GM18499 (cell line): Measurements from ENCODE around the gene PDCD6IP.
A peak's percentile ranks its signal among the peaks of the same experiment; 100 is the strongest.
"Not testable (repeated sequence)": the region's sequence is repeated elsewhere in the genome, so short reads cannot be mapped to it uniquely, and the experiment has no call there.

ENCODE experiments used
- ATAC-seq: cut with Tn5 transposase; IDR thresholded peaks from one replicate; pipeline ENCODE4 v1.9.1; 2021; ENCODE audit warnings: moderate number of reproducible peaks; ENCODE audit not compliant: insufficient read depth, unreplicated experiment

PDCD6IP gene

GRCh38 chr3:33798418-33799201 lies at the start of gene PDCD6IP:
PDCD6IP (plus strand) TSS chr3:33798630; CDS start chr3:33798729, 99 bp downstream.
- peak; percentile 73 for ATAC-seq

- ATAC-seq = no peak
Measured at GRCh38 chr3:33749546-33750210, 48.8 kb upstream of the PDCD6IP start.

- no peak for ATAC-seq
Measured at GRCh38 chr3:33750211-33750548, 48.2 kb upstream of the PDCD6IP start.

GRCh38 chr3:33751336-33751735 lies 47.1 kb upstream of the PDCD6IP start:
- ATAC-seq = no peak

- ATAC-seq = not testable (repeated sequence)
Measured at GRCh38 chr3:33754391-33754790, 44.0 kb upstream of the PDCD6IP start.

- ATAC-seq = no peak
Measured at GRCh38 chr3:33758281-33758680, 40.1 kb upstream of the PDCD6IP start.

- no peak for ATAC-seq
Measured at GRCh38 chr3:33758864-33759263, 39.6 kb upstream of the PDCD6IP start.

- no peak for ATAC-seq
Measured at GRCh38 chr3:33768578-33769330, 29.7 kb upstream of the PDCD6IP start.

- no peak for ATAC-seq
Measured at GRCh38 chr3:33773637-33774036, 24.8 kb upstream of the PDCD6IP start.

GRCh38 chr3:33775363-33775762 lies 23.1 kb upstream of the PDCD6IP start:
- no peak for ATAC-seq

GRCh38 chr3:33777996-33778395 lies 20.4 kb upstream of the PDCD6IP start:
- no peak for ATAC-seq

GRCh38 chr3:33779751-33780150 lies 18.7 kb upstream of the PDCD6IP start:
- ATAC-seq = no peak

GRCh38 chr3:33781413-33781812 lies 17.0 kb upstream of the PDCD6IP start:
- not testable (repeated sequence) for ATAC-seq

- ATAC-seq = no peak
Measured at GRCh38 chr3:33786565-33787327, 11.7 kb upstream of the PDCD6IP start.

GRCh38 chr3:33787328-33788009 lies 11.0 kb upstream of the PDCD6IP start:
- peak; percentile 45 for ATAC-seq

GRCh38 chr3:33789183-33789954 lies 9.1 kb upstream of the PDCD6IP start:
- ATAC-seq = no peak

- no peak for ATAC-seq
Measured at GRCh38 chr3:33790091-33790490, 8.3 kb upstream of the PDCD6IP start.

- no peak for ATAC-seq
Measured at GRCh38 chr3:33791477-33792166, 6.8 kb upstream of the PDCD6IP start.
